HG02610 (cell line): ENCODE results near the gene PHACTR1.
"Not testable (repeated sequence)": the region's sequence is repeated elsewhere in the genome, so short reads cannot be mapped to it uniquely, and the experiment has no call there.

ENCODE experiments used
- ATAC-seq: cut with Tn5 transposase; IDR thresholded peaks from one replicate; pipeline ENCODE4 v1.9.1; 2021; ENCODE audit warnings: mild to moderate bottlenecking, moderate library complexity; ENCODE audit not compliant: unreplicated experiment

The PHACTR1 gene

GRCh38 chr6:12943549-12943948 is 227.0 kb downstream of the PHACTR1 start:
- ATAC-seq = no peak

GRCh38 chr6:12944001-12944400 is 227.4 kb downstream of the PHACTR1 start:
- no peak for ATAC-seq

GRCh38 chr6:12944528-12944927 is 228.0 kb downstream of the PHACTR1 start:
- ATAC-seq = not testable (repeated sequence)

GRCh38 chr6:12947151-12947871 is 230.7 kb downstream of the PHACTR1 start:
- no peak for ATAC-seq

GRCh38 chr6:12947967-12948366 is 231.4 kb downstream of the PHACTR1 start:
- no peak for ATAC-seq

- ATAC-seq = no peak
Measured at GRCh38 chr6:12950976-12951375, 234.4 kb downstream of the PHACTR1 start.

GRCh38 chr6:12951415-12951814 is 234.8 kb downstream of the PHACTR1 start:
- ATAC-seq = no peak

GRCh38 chr6:12952318-12952717 is 235.8 kb downstream of the PHACTR1 start:
- no peak for ATAC-seq

GRCh38 chr6:12955956-12956355 is 239.4 kb downstream of the PHACTR1 start:
- ATAC-seq = no peak

- no peak for ATAC-seq
Measured at GRCh38 chr6:12956991-12957320, 240.4 kb downstream of the PHACTR1 start.

GRCh38 chr6:12957321-12958051 is 240.9 kb downstream of the PHACTR1 start:
- no peak for ATAC-seq

- ATAC-seq = no peak
Measured at GRCh38 chr6:12958052-12958706, 241.6 kb downstream of the PHACTR1 start.

- no peak for ATAC-seq
Measured at GRCh38 chr6:12961761-12962160, 245.2 kb downstream of the PHACTR1 start.

GRCh38 chr6:12962529-12962928 is 246.0 kb downstream of the PHACTR1 start:
- no peak for ATAC-seq

GRCh38 chr6:12962987-12963386 is 246.4 kb downstream of the PHACTR1 start:
- no peak for ATAC-seq

- ATAC-seq = no peak
Measured at GRCh38 chr6:12963567-12963966, 247.0 kb downstream of the PHACTR1 start.

- ATAC-seq = no peak
Measured at GRCh38 chr6:12967686-12968085, 251.1 kb downstream of the PHACTR1 start.

GRCh38 chr6:12968290-12968689 is 251.7 kb downstream of the PHACTR1 start:
- no peak for ATAC-seq

- no peak for ATAC-seq
Measured at GRCh38 chr6:12968839-12969558, 252.4 kb downstream of the PHACTR1 start.

- ATAC-seq = no peak
Measured at GRCh38 chr6:12969966-12970365, 253.4 kb downstream of the PHACTR1 start.

- no peak for ATAC-seq
Measured at GRCh38 chr6:12973386-12973785, 256.8 kb downstream of the PHACTR1 start.
